Measurements from ENCODE around the gene HSD17B14.
A peak's percentile ranks its signal among the peaks of the same experiment; 100 is the strongest.
"Not testable (repeated sequence)": the region's sequence is repeated elsewhere in the genome, so short reads cannot be mapped to it uniquely, and the experiment has no call there.

Gene HSD17B14

DNA sequence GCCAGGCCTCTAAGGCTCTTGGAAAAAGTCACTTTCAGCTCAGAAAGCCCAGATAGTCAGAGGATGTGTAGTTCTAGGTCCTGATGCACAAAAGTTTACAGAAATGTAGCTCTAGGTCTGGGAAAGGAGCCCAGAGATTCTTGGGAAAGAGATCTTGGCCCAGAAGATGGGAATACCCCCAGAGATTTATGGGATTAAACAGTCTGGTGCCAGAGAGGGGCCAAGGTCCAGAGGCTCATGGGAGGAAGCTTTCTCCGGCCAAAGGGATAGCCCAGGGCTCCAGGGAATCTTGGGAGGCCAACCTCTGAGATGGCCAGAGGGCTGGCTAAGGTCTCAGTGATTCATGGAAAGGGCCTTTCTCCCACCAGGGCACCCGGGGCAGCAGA lies 40.6 kb downstream of the HSD17B14 start:
- DNase-seq, result no peak

DNA sequence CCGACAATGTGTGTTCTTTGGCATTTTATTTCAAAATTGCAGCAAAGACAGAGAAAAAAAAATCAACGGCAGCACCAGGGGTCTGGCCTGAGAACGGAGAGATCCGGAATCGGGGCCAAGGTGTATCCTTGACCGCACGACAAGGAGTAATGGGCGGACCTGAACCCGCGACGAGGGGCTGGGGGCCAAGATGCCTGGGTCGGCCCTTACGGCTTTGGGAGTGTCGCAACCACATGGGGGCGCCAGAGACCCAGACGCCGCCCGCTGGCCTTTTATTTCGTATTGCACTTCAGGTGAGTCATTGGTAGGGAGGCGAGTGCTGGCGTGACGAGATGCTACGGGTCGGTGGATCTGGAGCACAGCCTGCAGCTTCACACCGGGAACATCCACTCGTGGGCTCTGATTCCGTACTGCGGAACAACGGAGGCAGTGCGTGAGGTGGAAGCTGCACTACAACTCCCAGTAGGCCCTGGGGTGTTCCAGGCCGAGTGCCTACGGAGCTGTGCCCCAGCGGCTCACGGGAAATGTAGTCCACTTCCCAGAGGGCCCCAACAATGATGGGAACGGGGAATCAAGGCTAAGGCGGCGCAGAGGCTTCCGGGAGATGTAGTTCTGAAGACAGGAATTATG lies 41.1 kb downstream of the HSD17B14 start:
- peak; percentile 96 for DNase-seq

DNA sequence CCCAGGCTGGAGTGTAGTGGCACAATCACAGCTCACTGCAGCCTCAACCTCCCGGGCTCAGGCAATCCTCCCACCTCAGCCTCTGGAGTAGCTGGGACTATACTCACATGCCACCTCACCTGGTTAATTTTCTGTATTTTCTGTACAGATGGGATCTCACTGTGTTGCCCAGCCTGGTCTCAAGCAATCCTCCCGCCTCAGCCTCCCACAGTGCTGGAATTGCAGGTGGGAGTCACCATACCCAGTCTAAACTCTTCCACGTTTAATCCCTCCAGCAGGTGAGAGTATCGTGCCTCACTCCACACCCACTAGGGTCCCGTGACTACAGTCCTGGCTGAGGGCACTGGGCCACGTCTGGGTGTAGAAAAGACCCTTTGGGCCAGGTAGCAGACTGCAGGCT lies 42.0 kb downstream of the HSD17B14 start:
- DNase-seq, result no peak

DNA sequence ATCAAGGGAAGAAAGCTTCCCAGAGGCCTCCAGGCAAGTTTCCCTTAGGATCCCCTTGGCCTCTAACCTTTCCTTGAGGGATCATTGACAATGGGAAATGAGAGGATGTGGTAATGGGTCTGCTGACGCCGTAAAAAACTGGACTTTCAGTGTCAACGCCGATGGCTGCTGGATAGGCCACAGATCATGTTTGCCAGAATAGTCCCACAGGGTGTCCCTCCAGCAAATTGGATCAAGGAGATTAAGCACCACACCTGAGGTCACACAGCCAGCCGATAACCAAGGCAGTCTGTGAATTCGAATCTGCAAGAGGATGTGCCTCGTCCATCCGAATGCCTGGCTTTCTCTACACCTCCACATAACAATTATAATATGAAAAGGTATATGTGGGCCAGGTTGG lies 43.0 kb downstream of the HSD17B14 start:
- DNase-seq, result no peak

DNA sequence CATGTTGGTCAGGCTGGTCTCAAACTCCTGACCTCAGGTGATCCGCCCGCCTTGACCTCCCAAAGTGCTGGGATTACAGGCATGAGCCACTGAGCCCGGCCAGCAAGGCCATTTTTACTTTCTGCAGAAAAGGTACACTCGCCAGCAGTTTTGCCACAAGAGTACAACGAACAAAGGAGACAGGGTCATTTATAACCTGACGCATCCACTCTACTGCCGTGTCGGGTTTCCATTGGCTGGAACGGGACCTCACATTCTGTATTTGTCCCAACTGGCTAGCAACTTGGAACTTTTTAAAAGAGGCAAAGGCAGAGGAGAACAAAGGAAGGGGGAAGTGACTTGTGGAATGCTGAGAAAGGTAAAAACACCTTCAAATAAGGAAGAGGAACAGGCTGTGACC lies 49.0 kb downstream of the HSD17B14 start:
- DNase-seq, result not testable (repeated sequence)

DNA sequence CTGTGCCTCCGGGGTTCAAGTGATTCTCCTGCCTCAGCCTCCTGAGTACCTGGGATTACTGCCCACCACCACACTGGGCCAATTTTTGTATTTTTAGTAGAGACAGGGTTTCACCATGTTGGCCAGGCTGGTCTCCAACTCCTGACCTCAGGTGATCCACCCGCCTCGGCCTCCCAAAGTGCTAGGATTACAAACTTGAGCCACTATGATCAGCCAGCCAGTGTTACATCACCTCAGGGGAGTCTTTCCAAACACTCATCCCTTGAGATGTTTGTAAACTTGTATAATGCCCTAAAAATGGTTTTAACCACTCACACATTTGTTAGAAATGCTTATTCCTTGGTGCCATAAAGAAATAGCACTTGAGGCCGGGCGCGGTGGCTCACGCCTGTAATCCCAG lies 49.9 kb downstream of the HSD17B14 start:
- not testable (repeated sequence) for DNase-seq

DNA sequence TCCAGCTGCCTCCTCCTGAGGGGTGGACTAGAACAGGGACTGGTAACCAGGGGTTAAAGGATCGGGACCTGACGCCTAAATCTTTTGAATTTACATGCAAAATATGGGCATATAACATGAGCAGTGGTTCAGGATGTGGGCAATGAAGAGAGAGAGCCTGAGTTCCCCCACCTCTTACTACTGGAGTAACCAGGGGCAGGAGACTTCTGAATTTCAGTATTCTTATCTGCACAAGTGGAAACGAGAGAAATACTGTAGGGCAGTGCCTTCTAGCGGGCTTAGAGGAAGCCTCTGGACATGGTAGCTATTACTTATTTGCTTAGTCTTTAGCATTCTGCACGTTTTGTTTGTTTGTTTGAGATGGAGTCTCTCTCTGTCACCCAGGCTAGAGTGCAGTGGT lies 51.8 kb downstream of the HSD17B14 start:
- peak; percentile 66 for DNase-seq

DNA sequence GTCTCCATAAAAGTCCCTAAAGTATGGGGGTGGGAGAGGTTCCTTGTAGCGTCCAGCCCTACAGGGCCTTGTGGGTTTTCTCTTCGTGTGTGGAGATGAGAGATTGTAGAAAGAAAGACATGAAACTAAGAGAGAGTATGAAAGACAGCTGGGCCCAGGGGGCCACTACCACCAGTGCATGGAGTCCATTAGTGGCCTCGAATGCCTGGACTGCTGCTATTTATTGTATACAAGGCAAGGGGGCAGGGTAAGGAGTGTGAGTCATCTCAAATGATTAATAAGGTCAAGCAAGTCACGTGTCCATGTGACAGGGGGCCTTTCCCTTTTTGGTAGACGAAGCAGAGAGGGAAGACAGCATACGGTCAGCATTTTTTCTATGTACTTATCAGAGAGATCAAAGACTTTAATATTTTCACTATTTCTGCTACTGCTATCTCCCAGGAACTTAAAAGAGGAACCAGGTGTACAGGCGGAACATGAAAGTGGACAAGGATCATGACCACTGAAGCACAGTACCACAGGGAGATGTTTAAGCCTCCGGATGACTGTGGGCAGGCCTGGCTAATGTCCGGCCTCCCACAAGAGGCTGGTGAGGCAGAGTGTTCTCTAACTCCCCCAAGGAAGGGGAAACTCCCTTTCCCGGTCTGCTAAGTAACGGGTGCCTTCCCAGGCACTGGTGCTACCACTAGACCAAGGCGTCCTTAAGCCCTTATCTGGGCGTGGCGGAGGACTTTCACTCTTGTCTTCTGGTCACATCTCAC lies 55.5 kb downstream of the HSD17B14 start:
- peak; percentile 58 for DNase-seq

DNA sequence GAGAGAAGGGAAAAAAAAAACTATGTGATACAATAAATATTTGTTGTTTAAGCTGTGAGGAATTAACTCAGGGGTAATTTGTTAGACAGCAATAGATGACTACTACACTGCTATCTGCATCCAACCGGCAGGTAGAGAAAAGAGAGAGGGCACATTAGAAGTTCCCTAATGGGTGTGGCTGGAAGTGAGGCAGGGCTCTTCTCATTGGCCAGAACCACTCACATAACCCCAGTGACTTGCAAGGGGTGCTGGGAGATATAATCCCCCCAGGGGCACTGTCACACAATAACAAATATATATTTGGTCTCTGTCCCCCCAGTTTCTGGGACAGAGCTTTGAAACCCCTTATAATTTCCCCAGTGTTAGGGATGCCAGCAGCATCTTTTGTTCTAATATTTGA lies 56.7 kb downstream of the HSD17B14 start:
- no peak for DNase-seq

DNA sequence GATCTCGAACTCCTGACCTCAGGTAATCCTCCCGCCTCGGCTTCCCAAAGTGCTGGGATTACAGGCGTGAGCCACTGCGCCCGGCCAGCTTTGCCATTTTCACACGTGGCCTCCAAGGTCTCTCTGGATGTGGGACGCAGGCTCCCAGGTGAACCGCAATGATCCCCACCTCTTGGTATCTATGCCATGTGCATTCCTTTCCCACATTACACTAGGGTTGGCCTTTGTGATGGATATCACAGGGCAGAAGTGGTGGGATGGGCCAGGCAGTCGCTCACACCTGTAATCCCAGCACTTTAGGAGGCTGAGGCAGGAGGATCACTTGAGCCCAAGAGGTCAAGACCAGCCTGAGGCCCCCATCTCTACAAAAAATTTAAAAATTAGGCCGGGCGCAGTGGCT lies 58.6 kb downstream of the HSD17B14 start:
- no peak for DNase-seq

DNA sequence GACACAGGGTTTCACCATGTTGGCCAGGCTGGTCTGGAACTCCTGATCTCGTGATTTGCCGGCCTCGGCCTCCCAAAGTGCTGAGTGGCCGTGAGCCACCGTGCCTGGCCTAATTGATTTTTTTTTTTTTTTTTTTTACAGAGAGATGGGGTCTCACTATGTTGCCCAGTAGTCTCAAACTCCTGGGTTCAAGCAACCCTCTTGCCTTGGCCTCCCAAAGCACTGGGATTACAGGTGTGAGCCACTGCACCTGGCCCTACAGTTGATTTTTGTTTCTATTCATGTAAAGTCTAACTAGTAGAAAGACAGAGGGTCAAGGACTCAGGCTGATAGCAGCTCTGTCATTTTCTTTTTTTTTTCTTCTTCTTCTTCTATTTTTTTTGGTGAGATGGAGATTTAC lies 59.2 kb downstream of the HSD17B14 start:
- DNase-seq, result no peak

DNA sequence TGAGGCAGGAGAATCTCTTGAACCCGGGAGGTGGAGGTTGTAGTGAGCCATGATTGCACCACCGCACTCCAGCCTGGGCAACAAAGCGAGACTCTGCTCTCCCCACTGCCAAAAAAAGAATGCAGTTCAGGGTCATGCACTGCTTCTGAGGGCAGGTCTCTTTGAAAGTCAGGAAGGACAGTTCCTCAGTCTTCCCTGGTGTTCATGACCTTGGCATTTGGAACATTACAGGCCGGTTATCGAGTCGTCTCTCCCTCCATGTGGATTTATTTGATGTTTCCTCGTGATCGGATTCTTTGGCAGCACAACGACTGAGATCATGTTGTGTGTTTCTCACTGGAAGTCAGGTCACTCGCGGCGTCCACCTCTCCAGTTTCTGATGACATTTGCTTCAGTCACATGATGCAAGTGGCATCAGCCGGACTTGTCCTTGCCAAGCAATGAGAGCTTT lies 63.8 kb downstream of the HSD17B14 start:
- DNase-seq, result no peak

DNA sequence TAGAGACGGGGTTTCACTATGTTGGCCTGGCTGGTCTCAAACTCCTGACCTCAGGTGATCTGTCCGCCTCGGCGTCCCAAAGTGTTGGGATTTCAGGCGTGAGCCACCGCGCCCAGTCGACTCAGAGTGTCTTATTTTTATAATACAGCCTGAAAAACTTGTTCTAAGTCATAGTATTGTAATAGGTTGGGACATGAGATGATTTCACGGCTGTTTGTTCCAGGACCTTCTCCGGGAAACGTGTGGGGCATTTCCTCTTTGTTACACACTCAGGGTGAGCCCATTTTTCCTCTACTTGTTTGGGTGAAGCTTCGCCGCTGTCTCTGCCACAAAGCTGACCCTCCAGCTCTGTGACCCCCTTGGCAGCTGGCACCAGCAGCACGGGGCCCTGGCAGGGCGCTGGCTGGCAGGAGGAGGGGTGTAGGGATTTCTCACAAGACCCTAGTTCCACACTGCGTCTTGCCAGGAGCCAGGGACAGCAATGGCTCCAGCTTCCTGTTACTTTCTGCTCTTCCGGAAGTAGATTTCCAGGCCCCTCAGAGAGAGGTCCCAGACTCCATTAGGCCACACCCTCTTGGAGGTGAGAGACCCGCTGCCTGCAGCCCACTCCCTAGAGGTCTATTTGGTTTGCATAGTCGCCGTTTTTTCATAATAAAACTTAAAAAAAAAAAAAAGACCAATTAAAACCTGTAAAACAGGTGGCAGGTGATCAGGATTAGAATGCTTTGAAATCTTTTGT lies 65.4 kb downstream of the HSD17B14 start:
- no peak for DNase-seq

DNA sequence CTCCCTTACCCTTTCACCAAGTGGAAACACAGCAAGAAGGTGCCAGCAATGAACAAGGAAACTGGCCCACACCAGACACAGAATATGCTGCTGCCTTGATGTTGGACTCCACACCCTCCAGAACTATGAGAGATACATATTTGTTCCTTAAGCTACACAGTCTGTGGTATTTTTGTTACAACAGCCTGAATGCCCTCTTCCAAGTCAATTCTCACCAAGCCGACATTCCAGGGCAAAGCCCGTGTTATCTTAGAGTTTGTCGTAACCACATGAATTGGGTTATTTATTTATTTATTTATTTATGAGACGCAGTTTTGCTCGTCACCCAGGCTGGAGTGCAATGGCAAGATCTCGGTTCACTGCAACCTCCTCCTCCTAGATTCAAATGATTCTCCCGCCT lies 66.0 kb downstream of the HSD17B14 start:
- DNase-seq, result no peak

DNA sequence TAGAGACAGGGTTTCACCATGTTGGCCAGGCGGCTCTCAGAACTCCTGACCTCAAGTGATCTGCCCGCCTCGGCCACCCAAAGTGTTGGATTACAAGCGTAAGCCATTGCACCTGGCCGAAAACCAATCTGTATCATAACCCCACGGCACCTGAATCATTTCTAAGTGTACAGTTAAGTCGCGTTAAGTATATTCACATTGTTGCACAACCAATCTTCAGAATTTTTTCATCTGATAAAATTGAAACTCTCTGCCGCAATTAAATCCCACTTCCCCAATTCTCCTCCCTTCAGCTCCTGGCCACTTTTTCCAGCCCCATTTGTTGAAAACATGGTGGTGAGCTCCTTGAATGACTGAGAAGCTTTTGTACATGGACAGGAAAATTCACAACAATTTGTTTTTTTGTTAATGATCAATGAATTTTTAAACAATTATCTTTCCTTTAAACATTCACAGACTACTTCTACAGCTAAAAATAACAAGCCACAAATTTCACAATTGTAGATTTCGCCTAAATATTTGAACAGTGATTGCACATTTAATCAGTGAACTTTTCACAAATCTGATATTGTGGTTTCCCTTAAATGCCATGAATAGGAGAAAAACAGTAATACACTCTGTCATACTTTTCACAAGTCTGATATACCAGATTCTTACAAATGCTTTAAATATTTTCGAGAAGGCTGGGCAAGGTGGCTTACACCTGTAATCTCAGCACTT lies 67.1 kb downstream of the HSD17B14 start:
- DNase-seq, result peak; percentile 64

DNA sequence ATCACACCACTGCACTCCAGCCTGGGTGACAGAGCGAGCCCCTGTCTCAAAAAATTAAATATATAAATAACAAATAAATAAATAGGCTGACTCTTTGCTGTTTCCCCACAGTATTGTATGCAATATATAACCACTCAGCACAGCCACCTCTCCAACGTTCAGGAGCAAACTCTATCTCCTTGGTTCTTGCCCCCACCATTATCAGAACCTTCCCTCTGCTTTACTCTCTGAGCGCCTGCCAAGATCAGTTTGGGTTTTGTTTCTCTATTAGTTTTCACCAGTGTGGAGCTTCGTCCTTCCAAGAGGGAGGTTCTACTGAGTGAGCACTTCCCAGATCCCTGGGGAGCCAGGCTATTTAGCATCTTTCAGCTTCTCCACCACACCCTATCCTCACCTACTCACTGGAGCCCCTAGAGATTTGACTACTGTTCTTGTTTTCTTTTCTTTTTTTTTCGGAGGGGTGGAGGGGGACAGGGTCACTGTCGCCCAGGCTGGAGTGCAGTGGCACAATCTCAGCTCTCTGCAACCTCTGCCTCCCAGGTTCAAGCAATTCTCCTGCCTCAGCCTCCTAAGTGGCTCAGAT lies 68.0 kb downstream of the HSD17B14 start:
- DNase-seq, result not testable (repeated sequence)

DNA sequence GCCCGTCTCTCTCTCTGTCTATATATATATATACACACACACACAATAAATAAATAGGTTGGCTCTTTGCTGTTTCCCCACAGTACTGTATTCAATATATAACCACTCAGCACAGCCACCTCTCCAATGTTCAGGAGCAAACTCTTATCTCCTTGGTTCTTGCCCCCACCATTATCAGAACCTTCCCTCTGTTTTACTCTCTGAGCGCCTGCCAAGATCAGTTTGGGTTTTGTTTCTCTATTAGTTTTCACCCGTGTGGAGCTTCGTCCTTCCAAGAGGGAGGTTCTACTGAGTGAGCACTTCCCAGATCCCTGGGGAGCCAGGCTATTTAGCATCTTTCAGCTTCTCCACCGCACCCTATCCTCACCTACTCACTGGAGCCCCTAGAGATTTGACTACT lies 70.5 kb downstream of the HSD17B14 start:
- DNase-seq, result peak; percentile 80
